GM12878 (cell line): ENCODE data around the gene KIF11. TPM values are rescaled to one million over a fixed set of nuclear protein-coding genes. Genes with fewer than 3 reads are reported as not detected.

ENCODE experiments used
- ASH2L ChIP-seq: fragments of 300-600, 200-600 bp; sonication (generic); IDR thresholded peaks from 2 replicates; pipeline ENCODE4 v1.6.1; 2017; ENCODE audit warnings: low read depth, mild to moderate bottlenecking, borderline replicate concordance
- BCL11A ChIP-seq: IDR thresholded peaks from 2 replicates; pipeline ENCODE4 v1.6.1; 2011; ENCODE audit warnings: low read depth, low read length
- CHD1 ChIP-seq: IDR thresholded peaks from 2 replicates; pipeline ENCODE4 v1.6.1; 2012; ENCODE audit warnings: low read depth, low read length, improper control_type of control experiment
- CREM ChIP-seq: IDR thresholded peaks from 2 replicates; pipeline ENCODE4 v1.6.1; 2014; ENCODE audit warnings: antibody characterized with exemption, low read depth
- FOS ChIP-seq: IDR thresholded peaks from 3 replicates; pipeline ENCODE4 v1.6.1; 2011; ENCODE audit warnings: borderline replicate concordance; ENCODE audit not compliant: insufficient read length; ENCODE audit errors: extremely low read depth
- IRF4 ChIP-seq: IDR thresholded peaks from 2 replicates; pipeline ENCODE4 v1.6.1; 2011; ENCODE audit warnings: low read depth, low read length
- KLF5 ChIP-seq: fragments of 450-650 bp; IDR thresholded peaks from 2 replicates; pipeline ENCODE4 v1.6.1; 2014; ENCODE audit warnings: mild to moderate bottlenecking; ENCODE audit not compliant: partially characterized antibody
- MXI1 ChIP-seq: fragments of 150-350 bp; IDR thresholded peaks from 2 replicates; pipeline ENCODE4 v1.6.1; 2011; ENCODE audit warnings: low read depth, mild to moderate bottlenecking, inconsistent platforms, low read length, improper control_type of control experiment
- MYB ChIP-seq: fragments of 150-350 bp; IDR thresholded peaks from 2 replicates; pipeline ENCODE4 v1.6.1; 2014; ENCODE audit warnings: mild to moderate bottlenecking, low read depth, low read length, borderline replicate concordance
- POLR2A ChIP-seq: IDR thresholded peaks from 2 replicates; pipeline ENCODE4 v1.6.1; 2011; ENCODE audit warnings: low read depth, mild to moderate bottlenecking, low read length
- POU2F2 ChIP-seq: IDR thresholded peaks from 3 replicates; pipeline ENCODE4 v1.6.1; 2011; ENCODE audit warnings: low read depth, mild to moderate bottlenecking, low read length, borderline replicate concordance
- RAD51 ChIP-seq: fragments of 450-650 bp; IDR thresholded peaks from 2 replicates; pipeline ENCODE4 v1.6.1; 2016; ENCODE audit warnings: moderate library complexity, mild to moderate bottlenecking, inconsistent platforms
- SMARCA5 ChIP-seq: fragments of 450-650 bp; IDR thresholded peaks from 2 replicates; pipeline ENCODE4 v1.6.1; 2017; ENCODE audit warnings: mild to moderate bottlenecking
- SUPT20H ChIP-seq: IDR thresholded peaks from 2 replicates; pipeline ENCODE4 v1.6.1; 2011; ENCODE audit warnings: low read depth, mild to moderate bottlenecking, low read length, moderate library complexity, borderline replicate concordance; ENCODE audit not compliant: control insufficient read depth
- TARDBP ChIP-seq: IDR thresholded peaks from 2 replicates; pipeline ENCODE4 v1.6.1; 2016; ENCODE audit warnings: borderline replicate concordance
- ZSCAN29 ChIP-seq: fragments of 450-650 bp; IDR thresholded peaks from 2 replicates; pipeline ENCODE4 v1.6.1; 2017; ENCODE audit warnings: mild to moderate bottlenecking, moderate library complexity
- polyA plus RNA-seq, 11 experiments: library from polyadenylated mRNA; depleted of rRNA in 4 of 11; unstranded in 6 of 11; stranded (reverse) in 5 of 11; fragments of >200 nt; fragmentation: Nextera tagmentation in 4 of 11; fragmentation: Illumina TruSeq in 1 of 11; extraction: Ambion mirVana in 4 of 11; extraction: Trizol in 1 of 11; gene quantifications; 1 replicate in 1 of 11; 2 replicates in 10 of 11; pipeline versions ENCODE4 v1.2.1 to v1.2.3, GENCODE V29; 2011 to 2016; ENCODE audit warnings: inconsistent platforms in 2 of 11, missing spikeins in 2 of 11, low read depth in 1 of 11
- total RNA-seq, 4 experiments: library from RNA; depleted of rRNA in 3 of 4; stranded (reverse); fragments of >200 nt in 3 of 4; fragmentation: Illumina TruSeq in 1 of 4; extraction: Trizol in 1 of 4; gene quantifications; 2 replicates each; pipeline versions ENCODE4 v1.2.1 to v1.2.3, GENCODE V29; 2013 to 2021
- TF ChIP-seq, protein P1 (sequence below): fragments of 450-650 bp; IDR thresholded peaks from 2 replicates; pipeline ENCODE4 v1.6.1; 2017; ENCODE audit warnings: low read depth, mild to moderate bottlenecking, moderate library complexity
- TF ChIP-seq, protein P2 (sequence below): IDR thresholded peaks from 2 replicates; pipeline ENCODE4 v1.6.1; 2011; ENCODE audit warnings: borderline replicate concordance, low read depth, mild to moderate bottlenecking, moderate library complexity, low read length; ENCODE audit not compliant: insufficient read depth, poor library complexity, severe bottlenecking
- TF ChIP-seq, protein P3 (sequence below): fragments of 450-650 bp; IDR thresholded peaks from 2 replicates; pipeline ENCODE4 v1.6.1; 2017; ENCODE audit warnings: mild to moderate bottlenecking, low read depth, inconsistent platforms; ENCODE audit not compliant: poor library complexity, severe bottlenecking
- TF ChIP-seq, protein P4 (sequence below): fragments of 450-650 bp; IDR thresholded peaks from 2 replicates; pipeline ENCODE4 v1.6.1; 2017; ENCODE audit warnings: antibody characterized with exemption, mild to moderate bottlenecking, moderate library complexity

Gene KIF11
- total and polyA plus RNA-seq, 10 of the 15 experiments (the other 5 are each of a cell fraction or from before 2014, with no cell fraction given): 14.1 to 79.8 (median 41.9) TPM

DNA sequence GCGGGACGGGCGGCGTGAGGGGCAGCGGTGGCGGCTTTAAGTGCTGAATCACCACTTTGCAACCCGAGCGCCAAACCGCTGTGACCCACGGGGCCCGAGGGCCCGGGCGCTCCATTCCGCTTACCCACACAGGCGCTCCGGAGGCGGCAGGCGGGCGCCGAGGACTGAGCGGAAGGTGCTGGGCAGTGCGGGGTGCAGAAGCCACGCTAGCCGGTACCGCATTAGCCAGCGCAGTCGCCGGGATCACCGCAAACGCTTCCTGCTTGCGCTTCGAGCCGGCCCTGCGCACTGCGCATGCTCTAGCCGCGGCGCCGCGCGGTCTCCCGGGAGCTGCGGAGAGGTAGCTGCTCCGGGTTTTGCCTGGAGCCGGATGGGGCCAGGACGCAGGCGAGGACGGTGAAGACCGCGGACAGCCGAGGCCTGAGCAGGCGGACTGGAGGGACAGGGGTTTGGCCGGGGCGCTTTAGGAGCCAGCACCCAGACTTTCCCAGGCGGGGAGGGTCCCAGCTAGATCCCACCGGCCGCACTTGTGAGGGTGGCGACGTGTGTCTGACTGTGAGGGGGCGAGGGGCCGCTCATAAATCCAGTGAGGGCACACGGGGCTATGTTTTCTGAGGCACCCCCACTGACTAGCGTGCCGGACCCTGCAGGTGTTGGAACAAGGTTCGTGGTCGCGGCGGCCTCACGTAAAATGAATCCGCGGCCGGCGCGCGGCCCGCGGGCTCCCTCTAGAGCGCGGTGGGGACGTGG, 19.0 kb upstream of the KIF11 start, which contains the start of gene IDE (continued):
- TF ChIP-seq CHD1 (no peak), MYB (no peak), RAD51 (no peak), POU2F2 (no peak; the same call in 2 of the 3 replicates), SMARCA5 (peak; percentile 97), TARDBP (peak; percentile 53; the same call in 1 of the 2 replicates), MXI1 (peak; percentile 6), POLR2A (peak; percentile 93), KLF5 (peak; percentile 67), CREM (no peak; the same call in 1 of the 2 replicates), FOS (no peak), BCL11A (no peak), SUPT20H (no peak), ZSCAN29 (no peak), ASH2L (0 out of 2 replicates have a peak, but pooled peaks have one; percentile 25), IRF4 (no peak)
- TF ChIP-seq, protein P1, sequence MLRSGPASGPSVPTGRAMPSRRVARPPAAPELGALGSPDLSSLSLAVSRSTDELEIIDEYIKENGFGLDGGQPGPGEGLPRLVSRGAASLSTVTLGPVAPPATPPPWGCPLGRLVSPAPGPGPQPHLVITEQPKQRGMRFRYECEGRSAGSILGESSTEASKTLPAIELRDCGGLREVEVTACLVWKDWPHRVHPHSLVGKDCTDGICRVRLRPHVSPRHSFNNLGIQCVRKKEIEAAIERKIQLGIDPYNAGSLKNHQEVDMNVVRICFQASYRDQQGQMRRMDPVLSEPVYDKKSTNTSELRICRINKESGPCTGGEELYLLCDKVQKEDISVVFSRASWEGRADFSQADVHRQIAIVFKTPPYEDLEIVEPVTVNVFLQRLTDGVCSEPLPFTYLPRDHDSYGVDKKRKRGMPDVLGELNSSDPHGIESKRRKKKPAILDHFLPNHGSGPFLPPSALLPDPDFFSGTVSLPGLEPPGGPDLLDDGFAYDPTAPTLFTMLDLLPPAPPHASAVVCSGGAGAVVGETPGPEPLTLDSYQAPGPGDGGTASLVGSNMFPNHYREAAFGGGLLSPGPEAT: peak; percentile 67; the same call in 1 of the 2 replicates
- TF ChIP-seq, protein P2, sequence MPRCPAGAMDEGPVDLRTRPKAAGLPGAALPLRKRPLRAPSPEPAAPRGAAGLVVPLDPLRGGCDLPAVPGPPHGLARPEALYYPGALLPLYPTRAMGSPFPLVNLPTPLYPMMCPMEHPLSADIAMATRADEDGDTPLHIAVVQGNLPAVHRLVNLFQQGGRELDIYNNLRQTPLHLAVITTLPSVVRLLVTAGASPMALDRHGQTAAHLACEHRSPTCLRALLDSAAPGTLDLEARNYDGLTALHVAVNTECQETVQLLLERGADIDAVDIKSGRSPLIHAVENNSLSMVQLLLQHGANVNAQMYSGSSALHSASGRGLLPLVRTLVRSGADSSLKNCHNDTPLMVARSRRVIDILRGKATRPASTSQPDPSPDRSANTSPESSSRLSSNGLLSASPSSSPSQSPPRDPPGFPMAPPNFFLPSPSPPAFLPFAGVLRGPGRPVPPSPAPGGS: no peak
- TF ChIP-seq, protein P3, sequence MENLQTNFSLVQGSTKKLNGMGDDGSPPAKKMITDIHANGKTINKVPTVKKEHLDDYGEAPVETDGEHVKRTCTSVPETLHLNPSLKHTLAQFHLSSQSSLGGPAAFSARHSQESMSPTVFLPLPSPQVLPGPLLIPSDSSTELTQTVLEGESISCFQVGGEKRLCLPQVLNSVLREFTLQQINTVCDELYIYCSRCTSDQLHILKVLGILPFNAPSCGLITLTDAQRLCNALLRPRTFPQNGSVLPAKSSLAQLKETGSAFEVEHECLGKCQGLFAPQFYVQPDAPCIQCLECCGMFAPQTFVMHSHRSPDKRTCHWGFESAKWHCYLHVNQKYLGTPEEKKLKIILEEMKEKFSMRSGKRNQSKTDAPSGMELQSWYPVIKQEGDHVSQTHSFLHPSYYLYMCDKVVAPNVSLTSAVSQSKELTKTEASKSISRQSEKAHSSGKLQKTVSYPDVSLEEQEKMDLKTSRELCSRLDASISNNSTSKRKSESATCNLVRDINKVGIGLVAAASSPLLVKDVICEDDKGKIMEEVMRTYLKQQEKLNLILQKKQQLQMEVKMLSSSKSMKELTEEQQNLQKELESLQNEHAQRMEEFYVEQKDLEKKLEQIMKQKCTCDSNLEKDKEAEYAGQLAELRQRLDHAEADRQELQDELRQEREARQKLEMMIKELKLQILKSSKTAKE: no peak
- TF ChIP-seq, protein P4, sequence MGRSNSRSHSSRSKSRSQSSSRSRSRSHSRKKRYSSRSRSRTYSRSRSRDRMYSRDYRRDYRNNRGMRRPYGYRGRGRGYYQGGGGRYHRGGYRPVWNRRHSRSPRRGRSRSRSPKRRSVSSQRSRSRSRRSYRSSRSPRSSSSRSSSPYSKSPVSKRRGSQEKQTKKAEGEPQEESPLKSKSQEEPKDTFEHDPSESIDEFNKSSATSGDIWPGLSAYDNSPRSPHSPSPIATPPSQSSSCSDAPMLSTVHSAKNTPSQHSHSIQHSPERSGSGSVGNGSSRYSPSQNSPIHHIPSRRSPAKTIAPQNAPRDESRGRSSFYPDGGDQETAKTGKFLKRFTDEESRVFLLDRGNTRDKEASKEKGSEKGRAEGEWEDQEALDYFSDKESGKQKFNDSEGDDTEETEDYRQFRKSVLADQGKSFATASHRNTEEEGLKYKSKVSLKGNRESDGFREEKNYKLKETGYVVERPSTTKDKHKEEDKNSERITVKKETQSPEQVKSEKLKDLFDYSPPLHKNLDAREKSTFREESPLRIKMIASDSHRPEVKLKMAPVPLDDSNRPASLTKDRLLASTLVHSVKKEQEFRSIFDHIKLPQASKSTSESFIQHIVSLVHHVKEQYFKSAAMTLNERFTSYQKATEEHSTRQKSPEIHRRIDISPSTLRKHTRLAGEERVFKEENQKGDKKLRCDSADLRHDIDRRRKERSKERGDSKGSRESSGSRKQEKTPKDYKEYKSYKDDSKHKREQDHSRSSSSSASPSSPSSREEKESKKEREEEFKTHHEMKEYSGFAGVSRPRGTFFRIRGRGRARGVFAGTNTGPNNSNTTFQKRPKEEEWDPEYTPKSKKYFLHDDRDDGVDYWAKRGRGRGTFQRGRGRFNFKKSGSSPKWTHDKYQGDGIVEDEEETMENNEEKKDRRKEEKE: no peak
